Fibroblast of pulmonary artery (primary cell): ENCODE data around the gene TGFBR3.

Experiments used
- DNase-seq: peaks from one replicate; pipeline ENCODE4 v3.0.0-alpha.2; 2010; ENCODE audit warnings: low read depth
- H3K4me3 ChIP-seq: replicated peaks from 2 replicates; pipeline ENCODE4 v1.5.1; 2011; ENCODE audit warnings: low read depth, mild to moderate bottlenecking, control low read depth, low read length, moderate library complexity
- TF ChIP-seq, protein P1 (sequence below): IDR thresholded peaks from 2 replicates; pipeline ENCODE4 v1.5.1; 2011; ENCODE audit warnings: mild to moderate bottlenecking, control low read depth, low read length, inconsistent platforms; ENCODE audit errors: missing control alignments

Gene TGFBR3

GRCh38 chr1:91734761-91735160 lies 151.2 kb downstream of the TGFBR3 start:
- TF ChIP-seq, protein P1, sequence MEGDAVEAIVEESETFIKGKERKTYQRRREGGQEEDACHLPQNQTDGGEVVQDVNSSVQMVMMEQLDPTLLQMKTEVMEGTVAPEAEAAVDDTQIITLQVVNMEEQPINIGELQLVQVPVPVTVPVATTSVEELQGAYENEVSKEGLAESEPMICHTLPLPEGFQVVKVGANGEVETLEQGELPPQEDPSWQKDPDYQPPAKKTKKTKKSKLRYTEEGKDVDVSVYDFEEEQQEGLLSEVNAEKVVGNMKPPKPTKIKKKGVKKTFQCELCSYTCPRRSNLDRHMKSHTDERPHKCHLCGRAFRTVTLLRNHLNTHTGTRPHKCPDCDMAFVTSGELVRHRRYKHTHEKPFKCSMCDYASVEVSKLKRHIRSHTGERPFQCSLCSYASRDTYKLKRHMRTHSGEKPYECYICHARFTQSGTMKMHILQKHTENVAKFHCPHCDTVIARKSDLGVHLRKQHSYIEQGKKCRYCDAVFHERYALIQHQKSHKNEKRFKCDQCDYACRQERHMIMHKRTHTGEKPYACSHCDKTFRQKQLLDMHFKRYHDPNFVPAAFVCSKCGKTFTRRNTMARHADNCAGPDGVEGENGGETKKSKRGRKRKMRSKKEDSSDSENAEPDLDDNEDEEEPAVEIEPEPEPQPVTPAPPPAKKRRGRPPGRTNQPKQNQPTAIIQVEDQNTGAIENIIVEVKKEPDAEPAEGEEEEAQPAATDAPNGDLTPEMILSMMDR: no peak
- no peak for DNase-seq
- no peak overlapping the region for H3K4me3 ChIP-seq

- TF ChIP-seq, protein P1: no peak
- H3K4me3 ChIP-seq: no peak overlapping the region
- DNase-seq: no peak
Measured at GRCh38 chr1:91733108-91733710, 152.7 kb downstream of the TGFBR3 start.

GRCh38 chr1:91732291-91733107 lies 153.5 kb downstream of the TGFBR3 start:
- DNase-seq: peak; percentile 40
- TF ChIP-seq, protein P1: no peak
- no peak overlapping the region for H3K4me3 ChIP-seq

DNA sequence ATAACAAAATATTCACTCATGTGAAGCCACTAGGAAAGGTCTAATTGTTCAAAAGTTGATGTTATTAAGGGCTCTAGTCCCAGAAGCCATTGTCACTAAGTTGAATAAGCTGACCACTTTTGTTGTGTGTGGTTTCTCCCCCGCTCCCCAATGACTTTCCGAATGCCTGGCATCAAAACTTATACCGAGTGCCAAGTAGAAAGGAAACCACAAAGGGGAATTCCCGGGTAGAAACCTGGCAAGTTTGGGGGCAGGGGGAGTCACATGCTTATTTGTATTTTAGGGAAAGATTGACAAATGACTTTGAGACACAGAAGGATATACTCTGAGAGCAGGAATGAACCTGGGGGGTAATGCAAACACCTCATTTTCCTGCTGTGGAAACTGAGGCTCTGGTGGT lies 154.1 kb downstream of the TGFBR3 start:
- H3K4me3 ChIP-seq: no peak overlapping the region
- peak; percentile 80 for DNase-seq
- TF ChIP-seq, protein P1: no peak

- no peak overlapping the region for H3K4me3 ChIP-seq
- peak; percentile 79 for DNase-seq
- TF ChIP-seq, protein P1: no peak
Measured at GRCh38 chr1:91730801-91731732, 154.9 kb downstream of the TGFBR3 start.

- no peak overlapping the region for H3K4me3 ChIP-seq
- TF ChIP-seq, protein P1: no peak
- no peak for DNase-seq
Measured at GRCh38 chr1:91729621-91730358, 156.2 kb downstream of the TGFBR3 start.
